Kidney (tissue), 14 donors: ENCODE data around the gene USP24. TPM values are rescaled to one million over a fixed set of nuclear protein-coding genes. Genes with fewer than 3 reads are reported as not detected.
A peak's percentile ranks its signal among the peaks of the same experiment; 100 is the strongest.
"Not testable (repeated sequence)": the region's sequence is repeated elsewhere in the genome, so short reads cannot be mapped to it uniquely, and the experiment has no call there.

Experiments
- DNase-seq, 5 donors: peaks; one replicate each; pipeline ENCODE4 v3.0.0-alpha.2; 2013 to 2020
- FAIRE-seq: peaks from 2 replicates; lab custom pipeline; 2012; peaks lifted over from hg19 to GRCh38; lab: Jason Lieb, UNC
- H3K27ac ChIP-seq, 2 donors: one replicate each; pipeline ENCODE4 v1.7.0; 2013; ENCODE audit warnings: low read depth in 2 of 2, low read length in 2 of 2, inconsistent platforms in 1 of 2
- H3K27me3 ChIP-seq: one replicate; pipeline ENCODE4 v1.7.1; 2013; ENCODE audit warnings: low read length, inconsistent platforms; ENCODE audit not compliant: control insufficient read depth, insufficient read depth
- H3K36me3 ChIP-seq, 3 donors: one replicate each; pipeline versions ENCODE4 v1.7.0 to v1.7.1; 2013; ENCODE audit warnings: low read length in 3 of 3, control low read depth in 1 of 3, inconsistent platforms in 1 of 3; ENCODE audit not compliant: insufficient read depth in 3 of 3, control insufficient read depth in 2 of 3
- H3K4me1 ChIP-seq, 3 donors: one replicate each; pipeline versions ENCODE4 v1.7.0 to v1.7.1; 2013; ENCODE audit warnings: low read length in 3 of 3, inconsistent platforms in 1 of 3, low read depth in 1 of 3; ENCODE audit not compliant: control insufficient read depth in 2 of 3, insufficient read depth in 2 of 3
- H3K4me3 ChIP-seq, 3 donors: one replicate each; pipeline versions ENCODE4 v1.7.0 to v1.8.1; 2013; ENCODE audit warnings: low read length in 3 of 3, control low read depth in 1 of 3, inconsistent platforms in 1 of 3
- H3K9ac ChIP-seq, 3 donors: one replicate each; pipeline versions ENCODE4 v1.7.0 to v1.7.1; 2013; ENCODE audit warnings: low read length in 3 of 3, control low read depth in 1 of 3, inconsistent platforms in 1 of 3
- H3K9me3 ChIP-seq, 3 donors: one replicate each; pipeline versions ENCODE4 v1.7.0 to v1.7.1; 2013; ENCODE audit warnings: low read length in 3 of 3, control low read depth in 1 of 3, inconsistent platforms in 1 of 3; ENCODE audit not compliant: control insufficient read depth in 2 of 3, insufficient read depth in 1 of 3
- intact Hi-C: fragments of 100-400 bp; cut with DNase I; formaldehyde crosslinking; loops from one replicate; pipeline ENCODE4 v1.11.1; 2022
- polyA plus RNA-seq: library from polyadenylated mRNA; stranded (reverse); fragments of 350-450 nt; fragmentation: Illumina TruSeq; extraction: RNeasy Lipid Tissue Mini Kit (QIAGEN cat#74804); gene quantifications from one replicate; pipeline ENCODE4 v1.2.3, GENCODE V29; 2014; ENCODE audit warnings: low read depth, low replicate concordance; ENCODE audit not compliant: insufficient read depth
- total RNA-seq: library from RNA; stranded (reverse); fragmentation: NEBNext Ultra II Directional; extraction: Animal tissue kit (Norgen Biotek cat#: 25700); gene quantifications from one replicate; pipeline ENCODE4 v1.2.1, GENCODE V29; 2021
- TF ChIP-seq, protein P1 (sequence below): IDR thresholded peaks from 3 replicates; pipeline ENCODE4 v1.5.1; 2012; ENCODE audit warnings: mild to moderate bottlenecking, moderate library complexity, borderline replicate concordance; ENCODE audit not compliant: insufficient read depth; ENCODE audit errors: extremely low read depth
- donor health status: control.
- donor health status: control.
- donor health status: control.
- donor health status: control.
- donor health status: control.
- donor health status: DM: yes; HTN: yes; CAD: no.
- donor health status: Normal renal cell carcinoma (clear cell type).

The USP24 gene
- total and polyA plus RNA-seq, 2 donors from 2014 or later = 10.1 to 49.2 TPM

DNA sequence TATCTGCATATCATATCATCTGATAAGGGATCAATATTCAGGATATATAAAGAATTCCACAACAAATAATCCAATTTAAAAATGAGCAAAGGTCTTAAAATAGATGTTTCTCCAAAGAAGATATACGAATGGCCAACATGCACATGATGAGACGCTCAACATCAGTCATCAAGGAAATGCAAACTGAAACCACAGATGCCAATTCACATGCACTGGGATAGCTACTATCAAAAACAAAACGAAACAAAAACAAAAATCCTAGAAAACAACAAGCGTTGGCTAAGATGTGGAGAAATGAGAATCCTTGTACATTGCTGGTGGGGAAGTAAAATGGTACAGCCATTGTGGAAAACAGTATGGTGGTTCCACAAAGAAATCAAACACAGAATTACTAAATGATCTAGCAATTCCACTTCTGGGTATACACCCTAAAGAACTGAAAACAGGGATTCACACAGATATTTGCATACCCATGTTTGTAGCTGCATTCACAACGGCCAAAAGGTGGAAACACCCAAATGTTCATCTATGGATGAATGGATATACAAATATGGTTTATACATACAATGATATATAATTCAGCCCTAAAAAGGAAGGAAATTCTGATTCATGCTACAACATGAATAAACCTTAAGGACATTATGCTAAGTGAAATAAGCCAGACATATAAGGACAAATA, 96.4 kb downstream of the USP24 start:
- DNase-seq (no peak), FAIRE-seq (no peak)
- Histone ChIP-seq H3K4me1 (no peaks in the 10 kb centered on the region), H3K4me3 (no peak overlapping the region), H3K27me3 (no peaks in the 10 kb centered on the region), H3K9me3 (no peaks in the 10 kb centered on the region), H3K36me3 (peaks cover 22 to 50% (median 29%) of the 10 kb centered on the region in 3 donors), H3K9ac (no peak overlapping the region), H3K27ac (no peak overlapping the region)
- TF ChIP-seq, protein P1, sequence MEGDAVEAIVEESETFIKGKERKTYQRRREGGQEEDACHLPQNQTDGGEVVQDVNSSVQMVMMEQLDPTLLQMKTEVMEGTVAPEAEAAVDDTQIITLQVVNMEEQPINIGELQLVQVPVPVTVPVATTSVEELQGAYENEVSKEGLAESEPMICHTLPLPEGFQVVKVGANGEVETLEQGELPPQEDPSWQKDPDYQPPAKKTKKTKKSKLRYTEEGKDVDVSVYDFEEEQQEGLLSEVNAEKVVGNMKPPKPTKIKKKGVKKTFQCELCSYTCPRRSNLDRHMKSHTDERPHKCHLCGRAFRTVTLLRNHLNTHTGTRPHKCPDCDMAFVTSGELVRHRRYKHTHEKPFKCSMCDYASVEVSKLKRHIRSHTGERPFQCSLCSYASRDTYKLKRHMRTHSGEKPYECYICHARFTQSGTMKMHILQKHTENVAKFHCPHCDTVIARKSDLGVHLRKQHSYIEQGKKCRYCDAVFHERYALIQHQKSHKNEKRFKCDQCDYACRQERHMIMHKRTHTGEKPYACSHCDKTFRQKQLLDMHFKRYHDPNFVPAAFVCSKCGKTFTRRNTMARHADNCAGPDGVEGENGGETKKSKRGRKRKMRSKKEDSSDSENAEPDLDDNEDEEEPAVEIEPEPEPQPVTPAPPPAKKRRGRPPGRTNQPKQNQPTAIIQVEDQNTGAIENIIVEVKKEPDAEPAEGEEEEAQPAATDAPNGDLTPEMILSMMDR = no peak
- intact Hi-C loops = no loop called here

DNA sequence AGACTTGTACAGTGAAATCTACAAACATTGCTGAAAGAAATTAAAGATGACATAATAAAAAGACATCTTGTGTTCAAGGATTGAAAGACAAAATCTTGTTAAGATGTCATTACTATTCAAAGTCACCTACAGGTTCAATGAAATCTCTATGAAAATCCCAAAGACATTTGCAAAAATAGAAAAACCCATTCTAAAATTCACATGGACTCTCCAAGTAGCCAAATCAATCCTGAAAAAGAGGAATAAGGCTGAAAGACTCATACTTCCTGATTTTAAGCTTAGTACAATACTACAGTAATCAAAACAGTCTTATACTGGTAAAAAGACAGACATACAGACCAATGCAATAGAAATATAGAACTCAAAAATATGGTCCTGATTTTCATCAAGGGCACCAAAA, 97.2 kb downstream of the USP24 start:
- H3K27ac ChIP-seq = no peak overlapping the region
- H3K4me1 ChIP-seq = no peaks in the 10 kb centered on the region
- H3K4me3 ChIP-seq = no peak overlapping the region
- DNase-seq (no peak), FAIRE-seq (no peak)
- H3K36me3 ChIP-seq = peaks cover 20 to 47% (median 27%) of the 10 kb centered on the region in 3 donors
- no peak overlapping the region for H3K9ac ChIP-seq
- TF ChIP-seq, protein P1 = no peak
- H3K27me3 ChIP-seq = no peaks in the 10 kb centered on the region
- no peaks in the 10 kb centered on the region for H3K9me3 ChIP-seq
- intact Hi-C loops = no loop called here

DNA sequence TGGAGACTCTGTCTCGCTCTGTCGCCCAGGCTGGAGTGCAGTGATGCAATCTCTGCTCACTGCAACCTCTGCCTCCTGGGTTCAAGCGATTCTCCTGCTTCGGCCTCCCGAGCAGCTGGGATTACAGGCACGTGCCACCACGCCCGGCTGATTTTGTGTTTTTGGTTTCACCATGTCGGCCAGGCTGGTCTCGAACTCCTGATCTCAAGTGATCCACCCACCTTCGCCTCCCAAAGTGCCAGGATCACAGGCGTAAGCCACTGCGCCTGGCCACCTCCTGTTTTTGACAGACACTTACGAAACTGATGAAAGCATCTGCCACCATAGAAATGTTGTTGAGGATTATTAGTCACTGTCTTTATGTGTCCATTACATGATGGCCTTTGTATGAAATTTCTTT, 106.2 kb downstream of the USP24 start:
- FAIRE-seq, H3K4me3 ChIP-seq, H3K9ac ChIP-seq, intact Hi-C loops, DNase-seq, H3K27me3 ChIP-seq, H3K27ac ChIP-seq, H3K9me3 ChIP-seq, H3K4me1 ChIP-seq: not testable (repeated sequence)
- peaks cover 9 to 29% (median 15%) of the 10 kb centered on the region in 3 donors for H3K36me3 ChIP-seq

DNA sequence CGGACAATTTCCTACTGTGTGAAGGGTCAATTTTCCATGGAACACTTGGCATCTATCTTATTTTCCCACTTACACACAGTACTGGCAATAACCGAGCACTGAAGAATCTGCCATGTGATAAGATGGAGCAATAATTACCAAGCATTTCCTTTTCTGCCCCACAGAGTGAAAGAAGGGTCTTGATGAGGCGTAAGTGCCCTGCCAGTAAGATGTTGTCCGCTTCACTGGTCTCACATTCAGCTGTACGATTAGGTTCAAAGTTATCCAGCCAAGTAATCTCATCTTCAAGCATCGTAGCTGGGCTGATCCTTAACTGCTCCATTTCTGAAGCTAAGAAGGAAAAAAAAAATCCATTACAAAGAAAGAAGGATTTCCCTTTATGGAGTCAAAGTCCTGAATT, 108.1 kb downstream of the USP24 start:
- intact Hi-C loops = no loop called here
- H3K4me1 ChIP-seq = peaks cover 0 to 13% (median 6%) of the 10 kb centered on the region in 3 donors
- peaks cover 11 to 33% (median 22%) of the 10 kb centered on the region in 3 donors for H3K36me3 ChIP-seq
- DNase-seq = peak in 2 of 5 donors; percentile 1 to 8
- H3K4me3 ChIP-seq = no peak overlapping the region
- no peak for FAIRE-seq
- H3K9ac ChIP-seq = no peak overlapping the region
- no peaks in the 10 kb centered on the region for H3K9me3 ChIP-seq
- TF ChIP-seq, protein P1 = no peak
- no peaks in the 10 kb centered on the region for H3K27me3 ChIP-seq
- H3K27ac ChIP-seq = no peak overlapping the region
